HG03064 (cell line): ENCODE data around the gene ACVR1.

Experiments
- ATAC-seq: cut with Tn5 transposase; IDR thresholded peaks from one replicate; pipeline ENCODE4 v1.9.1; 2021; ENCODE audit warnings: low read depth; ENCODE audit not compliant: unreplicated experiment

ACVR1 gene

GRCh38 chr2:157876066-157876785 lies at the start of gene ACVR1:
Gene ACVR1 (minus strand): TSS chr2:157876330. CDS start chr2:157799493, 76,837 bp downstream.
- peak; percentile 85 for ATAC-seq

GRCh38 chr2:157925071-157925470 lies 48.9 kb upstream of the ACVR1 start:
- no peak for ATAC-seq

GRCh38 chr2:157923598-157924217 lies 47.6 kb upstream of the ACVR1 start:
- no peak for ATAC-seq

GRCh38 chr2:157922815-157923214 lies 46.7 kb upstream of the ACVR1 start:
- no peak for ATAC-seq

GRCh38 chr2:157922336-157922735 lies 46.2 kb upstream of the ACVR1 start:
- no peak for ATAC-seq

- ATAC-seq, result no peak
Observed at GRCh38 chr2:157920736-157921135, 44.6 kb upstream of the ACVR1 start.

- no peak for ATAC-seq
Observed at GRCh38 chr2:157919181-157919580, 43.1 kb upstream of the ACVR1 start.

- no peak for ATAC-seq
Observed at GRCh38 chr2:157918319-157918718, 42.2 kb upstream of the ACVR1 start.

- no peak for ATAC-seq
Observed at GRCh38 chr2:157911750-157912149, 35.6 kb upstream of the ACVR1 start.

GRCh38 chr2:157911246-157911645 lies 35.1 kb upstream of the ACVR1 start:
- ATAC-seq, result no peak

- ATAC-seq, result no peak
Observed at GRCh38 chr2:157905092-157905491, 29.0 kb upstream of the ACVR1 start.

- no peak for ATAC-seq
Observed at GRCh38 chr2:157903626-157904025, 27.5 kb upstream of the ACVR1 start.

GRCh38 chr2:157903151-157903550 lies 27.0 kb upstream of the ACVR1 start:
- ATAC-seq, result no peak

GRCh38 chr2:157902692-157903091 lies 26.6 kb upstream of the ACVR1 start:
- ATAC-seq, result no peak

GRCh38 chr2:157901325-157901724 lies 25.2 kb upstream of the ACVR1 start:
- ATAC-seq, result no peak

- ATAC-seq, result no peak
Observed at GRCh38 chr2:157900684-157901083, 24.6 kb upstream of the ACVR1 start.

- no peak for ATAC-seq
Observed at GRCh38 chr2:157900203-157900602, 24.1 kb upstream of the ACVR1 start.

GRCh38 chr2:157899125-157899839 lies 23.2 kb upstream of the ACVR1 start:
- peak; percentile 93 for ATAC-seq

GRCh38 chr2:157898591-157898996 lies 22.5 kb upstream of the ACVR1 start:
- ATAC-seq, result no peak

- ATAC-seq, result no peak
Observed at GRCh38 chr2:157897106-157897971, 21.2 kb upstream of the ACVR1 start.

GRCh38 chr2:157895531-157895930 lies 19.4 kb upstream of the ACVR1 start:
- no peak for ATAC-seq
